Measurements from ENCODE around the gene DDX39A.
"Not testable (repeated sequence)": the region's sequence is repeated elsewhere in the genome, so short reads cannot be mapped to it uniquely, and the experiment has no call there.

DDX39A gene

DNA sequence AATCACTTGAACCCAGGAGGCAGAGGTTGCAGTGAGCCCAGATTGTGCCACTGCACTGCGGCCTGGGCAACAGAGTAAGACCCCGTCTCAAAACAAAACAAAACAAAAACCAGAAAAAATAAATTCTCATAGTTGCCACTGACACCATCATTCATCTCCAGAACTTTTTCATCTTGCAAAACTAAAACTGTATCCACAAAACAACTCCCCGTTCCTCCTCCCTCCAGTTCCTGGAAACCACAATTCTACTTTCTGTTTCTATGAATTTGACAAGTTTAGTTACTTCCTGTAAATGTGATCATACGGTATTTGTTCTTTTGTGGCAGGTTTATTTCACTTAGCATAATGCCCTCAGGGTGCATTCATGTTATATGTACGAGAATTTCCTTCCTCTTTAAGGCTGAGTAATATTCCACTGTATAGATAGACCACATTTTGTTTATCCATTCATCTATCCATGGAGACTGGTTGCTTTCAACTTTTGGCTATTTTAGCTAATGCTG lies 51.1 kb downstream of the DDX39A start:
- Histone ChIP-seq H3K4me3 (IDR thresholded peaks at IDR 0.05; ENCODE audit: insufficient read depth, low read depth, low read length) (no peak overlapping the region), H3K36me3 (ENCODE audit: insufficient read depth) (no peaks in the 10 kb centered on the region), H2AFZ (ENCODE audit: low read depth) (no peak overlapping the region), H3K4me2 (0 out of 2 replicates have a peak overlapping the region, but pooled peaks have one; percentile 9), H3K4me1 (ENCODE audit: low read depth, poor library complexity, severe bottlenecking) (peaks cover 17% of the 10 kb centered on the region), H3K79me2 (ENCODE audit: insufficient read depth, low read depth) (no peaks in the 10 kb centered on the region), H3K9ac (no peak overlapping the region), H4K20me1 (ENCODE audit: insufficient read depth) (no peaks in the 10 kb centered on the region), H3K27ac (no peak overlapping the region), H3K27me3 (ENCODE audit: insufficient read depth, low read depth) (peaks cover 5% of the 10 kb centered on the region; the same call in 1 of the 2 replicates)
- TF ChIP-seq, protein P1, sequence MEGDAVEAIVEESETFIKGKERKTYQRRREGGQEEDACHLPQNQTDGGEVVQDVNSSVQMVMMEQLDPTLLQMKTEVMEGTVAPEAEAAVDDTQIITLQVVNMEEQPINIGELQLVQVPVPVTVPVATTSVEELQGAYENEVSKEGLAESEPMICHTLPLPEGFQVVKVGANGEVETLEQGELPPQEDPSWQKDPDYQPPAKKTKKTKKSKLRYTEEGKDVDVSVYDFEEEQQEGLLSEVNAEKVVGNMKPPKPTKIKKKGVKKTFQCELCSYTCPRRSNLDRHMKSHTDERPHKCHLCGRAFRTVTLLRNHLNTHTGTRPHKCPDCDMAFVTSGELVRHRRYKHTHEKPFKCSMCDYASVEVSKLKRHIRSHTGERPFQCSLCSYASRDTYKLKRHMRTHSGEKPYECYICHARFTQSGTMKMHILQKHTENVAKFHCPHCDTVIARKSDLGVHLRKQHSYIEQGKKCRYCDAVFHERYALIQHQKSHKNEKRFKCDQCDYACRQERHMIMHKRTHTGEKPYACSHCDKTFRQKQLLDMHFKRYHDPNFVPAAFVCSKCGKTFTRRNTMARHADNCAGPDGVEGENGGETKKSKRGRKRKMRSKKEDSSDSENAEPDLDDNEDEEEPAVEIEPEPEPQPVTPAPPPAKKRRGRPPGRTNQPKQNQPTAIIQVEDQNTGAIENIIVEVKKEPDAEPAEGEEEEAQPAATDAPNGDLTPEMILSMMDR (conservative IDR thresholded peaks at IDR 0.05; ENCODE audit: low read depth, low read length): no peak

DNA sequence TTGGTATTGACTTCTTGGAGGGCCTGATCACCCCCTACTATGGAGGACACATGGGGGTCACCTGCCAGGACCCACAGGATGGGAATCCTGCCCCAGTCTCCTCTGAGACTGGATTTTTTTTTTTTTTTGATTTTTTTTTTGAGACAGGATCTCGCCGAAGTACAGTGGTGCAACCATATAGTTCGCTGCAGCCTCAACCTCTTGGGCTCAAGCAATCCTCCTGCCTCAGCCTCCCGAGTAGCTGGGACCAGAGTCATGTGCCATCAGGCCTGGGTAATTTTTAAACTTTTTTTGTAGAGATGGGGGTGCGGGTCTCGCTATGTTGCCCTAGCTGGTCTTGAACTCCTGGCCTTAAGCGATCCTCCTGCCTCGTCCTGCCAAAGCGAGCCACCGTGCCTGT lies 52.1 kb downstream of the DDX39A start:
- Histone ChIP-seq H3K4me1 (ENCODE audit: low read depth, poor library complexity, severe bottlenecking) (peaks cover 17% of the 10 kb centered on the region), H2AFZ (ENCODE audit: low read depth) (no peak overlapping the region), H4K20me1 (ENCODE audit: insufficient read depth) (no peaks in the 10 kb centered on the region), H3K27ac (no peak overlapping the region), H3K4me3 (IDR thresholded peaks at IDR 0.05; ENCODE audit: insufficient read depth, low read depth, low read length) (no peak overlapping the region), H3K79me2 (ENCODE audit: insufficient read depth, low read depth) (no peaks in the 10 kb centered on the region), H3K9ac (no peak overlapping the region), H3K4me2 (no peak overlapping the region), H3K27me3 (ENCODE audit: insufficient read depth, low read depth) (peaks cover 5% of the 10 kb centered on the region; the same call in 1 of the 2 replicates), H3K36me3 (ENCODE audit: insufficient read depth) (no peaks in the 10 kb centered on the region)
- TF ChIP-seq, protein P1 (conservative IDR thresholded peaks at IDR 0.05; ENCODE audit: low read depth, low read length): no peak

DNA sequence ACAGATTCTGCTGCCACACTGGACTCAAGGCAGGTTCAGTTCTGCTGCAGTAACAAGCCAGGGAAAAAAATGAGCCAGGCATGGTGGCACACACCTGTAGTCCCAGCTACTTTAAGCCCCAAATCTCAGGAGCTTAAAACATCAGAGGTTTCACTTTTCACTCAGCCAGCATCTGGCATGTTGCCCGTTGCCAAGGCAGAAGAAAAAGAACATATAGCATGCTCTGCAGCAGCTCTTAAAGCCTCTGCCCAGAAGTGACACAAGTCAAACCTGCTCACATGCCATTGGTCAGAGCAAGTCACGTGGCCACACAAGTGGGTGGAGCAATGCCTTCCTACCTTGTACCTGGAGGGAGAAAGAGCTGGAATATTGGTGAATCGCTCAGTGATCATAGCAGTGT lies 52.6 kb downstream of the DDX39A start:
- peak overlapping the region; percentile 29; the same call in 1 of the 2 replicates for H3K4me2 ChIP-seq
- peaks cover 17% of the 10 kb centered on the region for H3K4me1 ChIP-seq (ENCODE audit: low read depth, poor library complexity, severe bottlenecking)
- TF ChIP-seq, protein P1 (conservative IDR thresholded peaks at IDR 0.05; ENCODE audit: low read depth, low read length): no peak
- H3K9ac ChIP-seq: no peak overlapping the region
- no peaks in the 10 kb centered on the region for H3K36me3 ChIP-seq (ENCODE audit: insufficient read depth)
- no peaks in the 10 kb centered on the region for H3K79me2 ChIP-seq (ENCODE audit: insufficient read depth, low read depth)
- H2AFZ ChIP-seq (ENCODE audit: low read depth): no peak overlapping the region
- no peaks in the 10 kb centered on the region for H4K20me1 ChIP-seq (ENCODE audit: insufficient read depth)
- no peak overlapping the region for H3K27ac ChIP-seq
- H3K27me3 ChIP-seq (ENCODE audit: insufficient read depth, low read depth): peaks cover 5% of the 10 kb centered on the region; the same call in 1 of the 2 replicates
- no peak overlapping the region for H3K4me3 ChIP-seq (IDR thresholded peaks at IDR 0.05; ENCODE audit: insufficient read depth, low read depth, low read length)

DNA sequence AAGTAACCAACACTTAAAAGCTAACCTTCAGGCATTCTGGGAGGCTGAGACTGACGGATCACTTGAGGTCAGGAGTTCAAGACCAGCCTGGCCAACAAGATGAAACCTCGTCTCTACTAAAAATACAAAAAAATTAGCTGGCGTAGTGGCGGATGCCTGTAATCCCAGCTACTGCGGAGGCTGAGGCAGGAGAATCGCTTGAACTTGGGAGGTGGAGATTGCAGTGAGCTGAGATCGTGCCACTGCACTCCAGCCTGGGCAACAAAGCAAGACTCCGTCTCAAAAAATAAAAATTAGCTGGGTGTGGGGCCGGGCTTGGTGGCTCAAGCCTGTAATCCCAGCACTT lies 55.1 kb downstream of the DDX39A start:
- H3K4me1 ChIP-seq (ENCODE audit: low read depth, poor library complexity, severe bottlenecking): peaks cover 17% of the 10 kb centered on the region
- not testable (repeated sequence) for H3K4me3 ChIP-seq (IDR thresholded peaks at IDR 0.05; ENCODE audit: insufficient read depth, low read depth, low read length); H3K4me2 ChIP-seq; H3K27ac ChIP-seq; H2AFZ ChIP-seq (ENCODE audit: low read depth); H3K36me3 ChIP-seq (ENCODE audit: insufficient read depth); H4K20me1 ChIP-seq (ENCODE audit: insufficient read depth); H3K9ac ChIP-seq; H3K27me3 ChIP-seq (ENCODE audit: insufficient read depth, low read depth); H3K79me2 ChIP-seq (ENCODE audit: insufficient read depth, low read depth)

DNA sequence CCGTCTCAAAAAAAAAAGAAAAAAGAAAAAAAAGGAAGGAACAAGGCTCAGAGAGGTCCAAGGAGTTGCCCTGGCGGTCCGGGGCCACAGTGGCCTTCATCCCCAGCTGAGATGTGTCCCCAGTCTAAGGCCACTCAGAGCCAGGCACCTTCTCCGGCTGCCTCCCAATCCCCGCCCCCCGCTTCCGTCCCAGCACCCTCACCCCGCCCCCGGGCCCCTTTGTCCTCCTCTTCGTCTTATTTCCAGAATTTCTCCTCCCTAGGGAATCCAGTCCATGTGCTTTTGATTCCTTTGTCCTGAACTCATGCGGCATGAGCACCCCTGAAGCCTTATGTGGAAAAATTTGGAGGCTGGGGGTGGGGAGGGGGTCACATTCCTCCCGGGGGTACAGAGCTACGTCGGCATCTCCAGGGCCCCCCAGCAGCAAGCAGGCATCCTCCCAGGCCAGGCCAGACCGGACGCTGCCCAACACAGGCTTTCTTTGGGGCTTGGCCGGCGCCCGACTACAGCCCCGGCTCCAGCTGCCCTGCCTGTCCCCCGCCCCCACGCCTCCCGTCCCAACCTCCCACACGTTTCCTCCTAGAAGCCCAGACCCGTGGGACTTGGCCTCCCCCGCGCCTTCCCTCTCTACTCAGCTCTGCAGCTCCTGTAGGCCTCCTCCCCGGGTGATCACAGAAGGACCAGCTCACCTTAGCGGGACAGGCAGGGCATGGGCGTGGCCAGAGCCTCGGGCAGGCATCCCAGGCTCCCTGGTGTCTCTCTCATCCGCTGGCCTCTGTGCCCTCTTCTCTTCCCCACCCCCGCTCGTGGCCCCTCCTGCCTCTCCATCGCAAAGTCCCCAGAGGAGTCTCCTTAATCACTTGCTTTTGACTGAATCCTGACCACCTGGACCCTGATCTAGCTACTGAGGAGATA lies 55.7 kb downstream of the DDX39A start:
- TF ChIP-seq, protein P1 (conservative IDR thresholded peaks at IDR 0.05; ENCODE audit: low read depth, low read length): no peak
- no peak overlapping the region for H3K27ac ChIP-seq
- no peak overlapping the region for H3K9ac ChIP-seq
- H3K79me2 ChIP-seq (ENCODE audit: insufficient read depth, low read depth): no peaks in the 10 kb centered on the region
- H2AFZ ChIP-seq (ENCODE audit: low read depth): no peak overlapping the region
- no peak overlapping the region for H3K4me2 ChIP-seq
- H3K4me3 ChIP-seq (IDR thresholded peaks at IDR 0.05; ENCODE audit: insufficient read depth, low read depth, low read length): no peak overlapping the region
- H3K4me1 ChIP-seq (ENCODE audit: low read depth, poor library complexity, severe bottlenecking): peaks cover 17% of the 10 kb centered on the region
- no peaks in the 10 kb centered on the region for H4K20me1 ChIP-seq (ENCODE audit: insufficient read depth)
- H3K27me3 ChIP-seq (ENCODE audit: insufficient read depth, low read depth): no peaks in the 10 kb centered on the region; the same call in 1 of the 2 replicates
- no peaks in the 10 kb centered on the region for H3K36me3 ChIP-seq (ENCODE audit: insufficient read depth)
